Activated CD4-positive, CD25-positive, alpha-beta regulatory T cell (primary cell): ENCODE measurements around the gene C1QL2.

Experiments
- DNase-seq, 4 experiments: peaks; one replicate each; lab custom pipeline; 2025; lab: John Stamatoyannopoulos, UW

The C1QL2 gene

GRCh38 chr2:119137502-119137901, 21.0 kb downstream of the C1QL2 start:
- DNase-seq, result no peak

GRCh38 chr2:119136872-119137271, 21.7 kb downstream of the C1QL2 start:
- DNase-seq, result no peak

- DNase-seq, result no peak
Observed at GRCh38 chr2:119136093-119136492, 22.5 kb downstream of the C1QL2 start.

- no peak for DNase-seq
Observed at GRCh38 chr2:119134775-119135174, 23.8 kb downstream of the C1QL2 start.

GRCh38 chr2:119126650-119127049, 31.9 kb downstream of the C1QL2 start:
- peak in 3 of 4 experiments; percentile 4 to 8 (median 4) for DNase-seq

GRCh38 chr2:119123389-119123788, 35.2 kb downstream of the C1QL2 start:
- DNase-seq, result no peak

- DNase-seq, result no peak
Observed at GRCh38 chr2:119122663-119123062, 35.9 kb downstream of the C1QL2 start.

- DNase-seq, result no peak
Observed at GRCh38 chr2:119119999-119120756, 38.4 kb downstream of the C1QL2 start.

- no peak for DNase-seq
Observed at GRCh38 chr2:119119076-119119785, 39.3 kb downstream of the C1QL2 start.

- no peak for DNase-seq
Observed at GRCh38 chr2:119117891-119118882, 40.4 kb downstream of the C1QL2 start.

- no peak for DNase-seq
Observed at GRCh38 chr2:119117408-119117807, 41.1 kb downstream of the C1QL2 start.

- DNase-seq, result no peak
Observed at GRCh38 chr2:119116411-119117295, 41.9 kb downstream of the C1QL2 start.

GRCh38 chr2:119114266-119114665, 44.3 kb downstream of the C1QL2 start:
- no peak for DNase-seq

GRCh38 chr2:119113489-119113770, 45.1 kb downstream of the C1QL2 start:
- no peak for DNase-seq

- no peak for DNase-seq
Observed at GRCh38 chr2:119112770-119113488, 45.6 kb downstream of the C1QL2 start.

GRCh38 chr2:119112230-119112629, 46.3 kb downstream of the C1QL2 start:
- DNase-seq, result no peak

GRCh38 chr2:119111115-119111975, 47.2 kb downstream of the C1QL2 start:
- no peak for DNase-seq

GRCh38 chr2:119109866-119110265, 48.7 kb downstream of the C1QL2 start:
- DNase-seq, result no peak

GRCh38 chr2:119108186-119108585, 50.4 kb downstream of the C1QL2 start:
- no peak for DNase-seq
